ENCODE data around the gene MYL12B.

DNA sequence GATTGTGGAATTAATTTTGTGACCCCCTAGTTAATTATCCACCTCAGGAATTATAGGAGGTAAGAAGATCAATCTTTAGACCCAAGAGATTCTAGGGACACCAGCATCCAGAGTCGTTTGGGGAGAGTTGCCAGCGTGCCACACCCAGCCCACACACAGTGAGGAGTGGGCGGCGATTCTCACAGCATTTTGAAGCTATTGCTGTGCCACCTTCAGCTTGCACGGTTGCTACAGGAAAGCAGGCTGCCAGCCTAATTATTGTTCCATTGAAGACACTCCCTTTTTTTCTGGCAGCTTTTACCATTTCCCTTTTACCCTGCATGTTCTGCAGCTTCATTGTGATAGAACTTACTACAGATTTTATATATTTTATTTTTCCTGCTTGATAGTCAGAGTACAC, 27.5 kb upstream of the MYL12B start:
- TF ChIP-seq CTCF (IDR thresholded peaks at IDR 0.05) (no peak), POLR2A (IDR thresholded peaks at IDR 0.05) (no peak)
